Mesothelial cell of epicardium (in vitro differentiated cells): Measurements from ENCODE around the gene SLC30A3. TPM values are rescaled to one million over a fixed set of nuclear protein-coding genes. Genes with fewer than 3 reads are reported as not detected.

Experiments
- DNase-seq, 2 experiments: peaks; one replicate each; pipeline ENCODE4 v3.0.0; 2021; ENCODE audit warnings: low spot score in 2 of 2; ENCODE audit not compliant: unreplicated experiment in 2 of 2
- H3K27ac Mint-ChIP-seq: 2 replicates; pipeline ENCODE4 v1.8.0; 2021; ENCODE audit warnings: mixed read lengths
- H3K27me3 Mint-ChIP-seq: 2 replicates; pipeline ENCODE4 v1.8.0; 2021; ENCODE audit warnings: low read depth, mixed read lengths
- H3K36me3 Mint-ChIP-seq: 2 replicates; pipeline ENCODE4 v1.8.0; 2021; ENCODE audit warnings: mixed read lengths
- H3K4me1 Mint-ChIP-seq: 2 replicates; pipeline ENCODE4 v1.8.0; 2021; ENCODE audit warnings: mixed read lengths
- H3K4me3 Mint-ChIP-seq: 2 replicates; pipeline ENCODE4 v1.8.0; 2021; ENCODE audit warnings: mild to moderate bottlenecking, moderate library complexity, mixed read lengths
- H3K9me3 Mint-ChIP-seq: 2 replicates; pipeline ENCODE4 v1.8.0; 2021; ENCODE audit warnings: mixed read lengths
- total RNA-seq: library from RNA; stranded (reverse); gene quantifications from 3 replicates; pipeline ENCODE4 v1.2.1, GENCODE V29; 2021
- TF ChIP-seq, protein P1 (sequence below): fragments of 200-600 bp; sonication (generic); IDR thresholded peaks from one replicate; pipeline ENCODE4 v1.5.0; 2021; ENCODE audit warnings: antibody characterized with exemption; ENCODE audit not compliant: unreplicated experiment

SLC30A3 gene
- total RNA-seq, 1 donor from 2014 or later, result 3.1 TPM

DNA sequence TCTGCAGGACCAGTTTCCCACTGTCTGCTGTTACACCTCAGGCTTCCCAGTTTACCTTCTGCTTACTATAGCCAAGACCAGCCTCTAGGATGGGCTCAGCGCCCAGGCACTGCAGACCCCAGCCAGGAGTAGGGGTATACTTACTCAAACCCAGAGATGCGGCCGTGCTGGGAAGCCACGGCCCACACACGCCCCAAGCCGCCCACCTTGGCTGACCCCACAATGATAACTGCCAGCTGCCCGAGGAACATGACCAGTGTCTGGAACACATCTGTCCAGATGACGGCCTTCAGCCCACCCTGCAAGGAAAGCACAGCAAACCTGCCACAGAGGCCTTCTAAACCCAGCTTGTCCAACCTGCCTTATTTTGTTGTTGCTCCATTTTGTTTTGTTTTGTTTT lies 57.6 kb downstream of the SLC30A3 start:
- no peak overlapping the region for H3K4me3 Mint-ChIP-seq
- no peaks in the 10 kb centered on the region for H3K27me3 Mint-ChIP-seq
- TF ChIP-seq, protein P1, sequence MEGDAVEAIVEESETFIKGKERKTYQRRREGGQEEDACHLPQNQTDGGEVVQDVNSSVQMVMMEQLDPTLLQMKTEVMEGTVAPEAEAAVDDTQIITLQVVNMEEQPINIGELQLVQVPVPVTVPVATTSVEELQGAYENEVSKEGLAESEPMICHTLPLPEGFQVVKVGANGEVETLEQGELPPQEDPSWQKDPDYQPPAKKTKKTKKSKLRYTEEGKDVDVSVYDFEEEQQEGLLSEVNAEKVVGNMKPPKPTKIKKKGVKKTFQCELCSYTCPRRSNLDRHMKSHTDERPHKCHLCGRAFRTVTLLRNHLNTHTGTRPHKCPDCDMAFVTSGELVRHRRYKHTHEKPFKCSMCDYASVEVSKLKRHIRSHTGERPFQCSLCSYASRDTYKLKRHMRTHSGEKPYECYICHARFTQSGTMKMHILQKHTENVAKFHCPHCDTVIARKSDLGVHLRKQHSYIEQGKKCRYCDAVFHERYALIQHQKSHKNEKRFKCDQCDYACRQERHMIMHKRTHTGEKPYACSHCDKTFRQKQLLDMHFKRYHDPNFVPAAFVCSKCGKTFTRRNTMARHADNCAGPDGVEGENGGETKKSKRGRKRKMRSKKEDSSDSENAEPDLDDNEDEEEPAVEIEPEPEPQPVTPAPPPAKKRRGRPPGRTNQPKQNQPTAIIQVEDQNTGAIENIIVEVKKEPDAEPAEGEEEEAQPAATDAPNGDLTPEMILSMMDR, result no peak
- H3K4me1 Mint-ChIP-seq, result peaks cover 10% of the 10 kb centered on the region
- H3K9me3 Mint-ChIP-seq, result no peaks in the 10 kb centered on the region
- peaks cover 29% of the 10 kb centered on the region for H3K36me3 Mint-ChIP-seq
- no peak overlapping the region for H3K27ac Mint-ChIP-seq
- no peak for DNase-seq

- H3K4me3 Mint-ChIP-seq, result no peak overlapping the region
- H3K4me1 Mint-ChIP-seq, result peaks cover 4% of the 10 kb centered on the region
- no peaks in the 10 kb centered on the region for H3K9me3 Mint-ChIP-seq
- no peak overlapping the region for H3K27ac Mint-ChIP-seq
- H3K36me3 Mint-ChIP-seq, result peaks cover 31% of the 10 kb centered on the region
- TF ChIP-seq, protein P1, result no peak
- no peak for DNase-seq
- no peaks in the 10 kb centered on the region for H3K27me3 Mint-ChIP-seq
These were observed 58.3 kb downstream of the SLC30A3 start for GRCh38 chr2:27204566-27204965.

GRCh38 chr2:27203741-27204140 lies 59.1 kb downstream of the SLC30A3 start:
- Mint-ChIP-seq H3K36me3 (peaks cover 31% of the 10 kb centered on the region), H3K9me3 (no peaks in the 10 kb centered on the region), H3K4me3 (no peak overlapping the region), H3K27me3 (no peaks in the 10 kb centered on the region), H3K4me1 (no peaks in the 10 kb centered on the region), H3K27ac (no peak overlapping the region)
- TF ChIP-seq, protein P1, result no peak
- DNase-seq, result no peak

Other genes starting within 250 kb of the SLC30A3 start
- 86.8 to 88.8 TPM (median 88.6 TPM) in 3 replicates for gene TMEM214, start 230.1 kb downstream of the SLC30A3 start, total RNA-seq
- 40.5 to 45.0 TPM (median 43.2 TPM) in 3 replicates for gene AGBL5, start 211.4 kb downstream of the SLC30A3 start, total RNA-seq
- 254 to 263 TPM (median 257 TPM) in 3 replicates for gene OST4, start 191.4 kb downstream of the SLC30A3 start, total RNA-seq
- gene EMILIN1, start 184.4 kb downstream of the SLC30A3 start, total RNA-seq, result 170 to 179 TPM (median 172 TPM) in 3 replicates
- 3.3 to 4.1 TPM (median 3.6 TPM) in 3 replicates for gene KHK, start 176.3 kb downstream of the SLC30A3 start, total RNA-seq
- 1.5 to 3.0 TPM (median 1.8 TPM) in 3 replicates for gene CGREF1, start 143.9 kb downstream of the SLC30A3 start, total RNA-seq
- 0.95 to 1.5 TPM (median 0.99 TPM) in 3 replicates for gene ABHD1, start 139.2 kb downstream of the SLC30A3 start, total RNA-seq
- 38.9 to 42.5 TPM (median 41.6 TPM) in 3 replicates for gene PREB, start 128.4 kb downstream of the SLC30A3 start, total RNA-seq
- not detected in 3 replicates for gene PRR30, start 123.6 kb downstream of the SLC30A3 start, total RNA-seq
- 0.04 TPM in 1 of 3 replicates, not detected in the others for gene TCF23, start 114.0 kb downstream of the SLC30A3 start, total RNA-seq
- gene ATRAID, start 51.0 kb downstream of the SLC30A3 start, total RNA-seq, result 106 to 112 TPM (median 108 TPM) in 3 replicates
- 67.9 to 73.2 TPM (median 70.4 TPM) in 3 replicates for gene SLC5A6, start 50.8 kb downstream of the SLC30A3 start, total RNA-seq
- gene CAD, start 45.7 kb downstream of the SLC30A3 start, total RNA-seq, result 74.4 to 82.5 TPM (median 80.5 TPM) in 3 replicates
- 0.18 to 0.27 TPM in 2 of 3 replicates, not detected in the other for gene DNAJC5G, start 12.4 kb upstream of the SLC30A3 start, total RNA-seq
- 0.18 to 0.47 TPM (median 0.18 TPM) in 3 replicates for gene TRIM54, start 19.4 kb upstream of the SLC30A3 start, total RNA-seq
- 3.1 to 5.1 TPM (median 4.4 TPM) in 3 replicates for gene UCN, start 45.4 kb upstream of the SLC30A3 start, total RNA-seq
- 65.8 to 70.0 TPM (median 68.3 TPM) in 3 replicates for gene MPV17, start 60.0 kb upstream of the SLC30A3 start, total RNA-seq
- gene GTF3C2, start 93.7 kb upstream of the SLC30A3 start, total RNA-seq, result 87.5 to 90.1 TPM (median 89.3 TPM) in 3 replicates
- 42.2 to 49.0 TPM (median 47.1 TPM) in 3 replicates for gene EIF2B4, start 107.3 kb upstream of the SLC30A3 start, total RNA-seq
- 83.0 to 88.4 TPM (median 88.2 TPM) in 3 replicates for gene SNX17, start 107.6 kb upstream of the SLC30A3 start, total RNA-seq
- 25.0 to 25.7 TPM (median 25.1 TPM) in 3 replicates for gene ZNF513, start 117.7 kb upstream of the SLC30A3 start, total RNA-seq
- gene PPM1G, start 146.5 kb upstream of the SLC30A3 start, total RNA-seq, result 60.0 to 63.7 TPM (median 62.4 TPM) in 3 replicates
- gene NRBP1, start 165.6 kb upstream of the SLC30A3 start, total RNA-seq, result 126 to 130 TPM (median 129 TPM) in 3 replicates
- 24.5 to 26.1 TPM (median 25.5 TPM) in 3 replicates for gene KRTCAP3, start 179.3 kb upstream of the SLC30A3 start, total RNA-seq
- 60.6 to 68.0 TPM (median 63.0 TPM) in 3 replicates for gene IFT172, start 226.7 kb upstream of the SLC30A3 start, total RNA-seq
- 8.1 to 8.4 TPM (median 8.4 TPM) in 3 replicates for gene FNDC4, start 232.2 kb upstream of the SLC30A3 start, total RNA-seq
- gene GCKR, start 233.8 kb upstream of the SLC30A3 start, total RNA-seq, result not detected in 3 replicates